ENCODE results near the gene S100A7.

S100A7 gene

DNA sequence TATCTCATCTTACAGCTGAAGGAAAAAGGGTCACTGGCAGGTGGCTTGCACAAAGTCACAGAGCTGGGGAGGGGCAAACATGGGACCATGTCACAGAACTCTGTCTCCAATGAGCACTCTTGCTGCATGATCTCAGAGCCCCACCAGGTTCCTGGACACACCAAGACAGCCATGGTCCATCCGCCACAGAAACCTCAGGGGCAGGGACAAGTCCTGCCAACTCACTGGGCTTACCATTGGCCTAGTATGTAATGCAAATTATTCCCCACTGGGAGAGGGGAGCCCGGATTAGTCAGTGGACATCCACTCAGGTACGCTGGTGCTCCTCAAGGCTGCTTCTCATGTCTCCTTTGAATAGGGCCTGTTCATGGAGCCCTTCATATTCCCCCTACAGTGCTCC is 29.9 kb downstream of the S100A7 start:
- TF ChIP-seq, protein P1, sequence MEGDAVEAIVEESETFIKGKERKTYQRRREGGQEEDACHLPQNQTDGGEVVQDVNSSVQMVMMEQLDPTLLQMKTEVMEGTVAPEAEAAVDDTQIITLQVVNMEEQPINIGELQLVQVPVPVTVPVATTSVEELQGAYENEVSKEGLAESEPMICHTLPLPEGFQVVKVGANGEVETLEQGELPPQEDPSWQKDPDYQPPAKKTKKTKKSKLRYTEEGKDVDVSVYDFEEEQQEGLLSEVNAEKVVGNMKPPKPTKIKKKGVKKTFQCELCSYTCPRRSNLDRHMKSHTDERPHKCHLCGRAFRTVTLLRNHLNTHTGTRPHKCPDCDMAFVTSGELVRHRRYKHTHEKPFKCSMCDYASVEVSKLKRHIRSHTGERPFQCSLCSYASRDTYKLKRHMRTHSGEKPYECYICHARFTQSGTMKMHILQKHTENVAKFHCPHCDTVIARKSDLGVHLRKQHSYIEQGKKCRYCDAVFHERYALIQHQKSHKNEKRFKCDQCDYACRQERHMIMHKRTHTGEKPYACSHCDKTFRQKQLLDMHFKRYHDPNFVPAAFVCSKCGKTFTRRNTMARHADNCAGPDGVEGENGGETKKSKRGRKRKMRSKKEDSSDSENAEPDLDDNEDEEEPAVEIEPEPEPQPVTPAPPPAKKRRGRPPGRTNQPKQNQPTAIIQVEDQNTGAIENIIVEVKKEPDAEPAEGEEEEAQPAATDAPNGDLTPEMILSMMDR (IDR thresholded peaks at IDR 0.05; ENCODE audit: poor library complexity, severe bottlenecking), result no peak
- H3K4me3 ChIP-seq (ENCODE audit: severe bottlenecking), result no peak overlapping the region
- no peaks in the 10 kb centered on the region for H3K36me3 ChIP-seq (ENCODE audit: low read depth)
- no peak for ATAC-seq (ENCODE audit: low read depth)
- DNase-seq (ENCODE audit: low spot score), result no peak
- H3K27ac ChIP-seq (ENCODE audit: poor library complexity, severe bottlenecking), result no peak overlapping the region
- no peaks in the 10 kb centered on the region for H3K27me3 ChIP-seq (ENCODE audit: insufficient read depth, poor library complexity, severe bottlenecking)
- H3K9me3 ChIP-seq (ENCODE audit: severe bottlenecking), result no peaks in the 10 kb centered on the region
- H3K4me1 ChIP-seq (ENCODE audit: insufficient read depth, poor library complexity, severe bottlenecking), result no peaks in the 10 kb centered on the region

DNA sequence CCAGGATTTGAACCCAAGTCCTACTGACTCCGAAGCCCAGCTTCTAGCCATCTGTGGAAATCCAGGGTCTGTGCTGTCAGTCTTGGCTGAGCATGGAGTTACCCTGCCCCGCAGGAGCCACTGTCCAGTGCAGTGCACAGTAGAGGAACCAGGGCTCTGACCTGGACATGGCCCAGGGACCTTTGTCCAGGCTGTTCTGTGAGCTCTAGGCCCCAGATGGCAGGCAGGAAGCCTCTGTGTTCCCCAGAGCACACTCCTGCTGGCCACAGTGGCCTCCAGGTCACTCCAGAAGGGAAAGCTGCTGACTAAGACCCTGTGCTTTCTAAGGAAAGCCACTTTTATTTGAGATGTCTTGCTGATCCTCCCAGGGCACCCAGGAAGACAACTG is 30.3 kb downstream of the S100A7 start:
- TF ChIP-seq, protein P1 (IDR thresholded peaks at IDR 0.05; ENCODE audit: poor library complexity, severe bottlenecking), result no peak
- no peaks in the 10 kb centered on the region for H3K36me3 ChIP-seq (ENCODE audit: low read depth)
- ATAC-seq (ENCODE audit: low read depth), result no peak; the same call in 2 of the 3 replicates
- DNase-seq (ENCODE audit: low spot score), result no peak
- H3K27me3 ChIP-seq (ENCODE audit: insufficient read depth, poor library complexity, severe bottlenecking), result no peaks in the 10 kb centered on the region
- H3K27ac ChIP-seq (ENCODE audit: poor library complexity, severe bottlenecking), result no peak overlapping the region
- H3K4me1 ChIP-seq (ENCODE audit: insufficient read depth, poor library complexity, severe bottlenecking), result no peaks in the 10 kb centered on the region
- no peak overlapping the region for H3K4me3 ChIP-seq (ENCODE audit: severe bottlenecking)
- no peaks in the 10 kb centered on the region for H3K9me3 ChIP-seq (ENCODE audit: severe bottlenecking)

DNA sequence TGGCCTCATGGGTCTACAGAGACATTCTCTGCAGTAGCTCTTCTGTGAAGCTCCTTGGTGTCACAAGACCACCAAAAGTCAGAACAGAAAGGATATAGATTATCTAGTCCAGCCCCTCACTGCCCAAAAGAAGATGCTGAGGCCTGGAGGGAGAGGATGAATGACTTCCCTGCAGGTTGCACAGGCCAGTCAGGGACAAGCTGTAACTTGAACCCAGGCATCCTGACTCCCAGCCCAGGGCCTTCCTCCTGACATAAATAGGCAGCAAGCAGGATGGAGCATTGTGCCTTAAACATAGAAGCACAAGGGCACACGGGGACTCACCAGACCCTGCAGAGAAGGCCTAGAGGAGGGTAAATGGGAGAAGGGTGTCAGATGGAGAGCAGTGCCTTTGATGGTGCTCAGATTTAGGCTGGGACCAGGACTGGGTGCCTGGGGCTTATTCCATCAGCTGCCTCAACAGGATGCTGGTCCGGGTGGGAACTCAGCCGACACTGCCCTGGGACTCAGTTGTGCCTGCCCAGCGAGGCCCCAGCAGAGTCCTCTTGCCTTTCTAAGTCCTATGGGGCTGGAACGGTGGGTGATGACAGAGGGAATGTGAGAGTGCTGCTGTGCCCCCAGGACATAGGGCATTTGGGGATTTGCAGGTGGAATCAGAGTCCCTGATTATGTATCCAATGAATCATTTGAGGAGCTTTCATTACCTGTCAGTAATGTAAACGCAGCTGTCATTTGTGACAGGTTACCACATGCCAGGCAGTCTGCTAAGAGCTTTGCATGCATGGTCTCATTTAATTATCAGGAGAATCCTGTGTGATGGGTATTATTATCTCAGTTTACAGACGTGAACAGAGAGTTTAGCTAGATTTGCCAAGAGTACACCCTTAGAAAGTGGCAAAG is 30.9 kb downstream of the S100A7 start:
- ATAC-seq (ENCODE audit: low read depth) (peak; percentile 76), DNase-seq (ENCODE audit: low spot score) (no peak)
- H3K4me3 ChIP-seq (ENCODE audit: severe bottlenecking), result no peak overlapping the region
- H3K4me1 ChIP-seq (ENCODE audit: insufficient read depth, poor library complexity, severe bottlenecking), result no peaks in the 10 kb centered on the region
- H3K9me3 ChIP-seq (ENCODE audit: severe bottlenecking), result no peaks in the 10 kb centered on the region
- no peaks in the 10 kb centered on the region for H3K36me3 ChIP-seq (ENCODE audit: low read depth)
- no peaks in the 10 kb centered on the region for H3K27me3 ChIP-seq (ENCODE audit: insufficient read depth, poor library complexity, severe bottlenecking)
- H3K27ac ChIP-seq (ENCODE audit: poor library complexity, severe bottlenecking), result no peak overlapping the region
- TF ChIP-seq, protein P1 (IDR thresholded peaks at IDR 0.05; ENCODE audit: poor library complexity, severe bottlenecking), result no peak

DNA sequence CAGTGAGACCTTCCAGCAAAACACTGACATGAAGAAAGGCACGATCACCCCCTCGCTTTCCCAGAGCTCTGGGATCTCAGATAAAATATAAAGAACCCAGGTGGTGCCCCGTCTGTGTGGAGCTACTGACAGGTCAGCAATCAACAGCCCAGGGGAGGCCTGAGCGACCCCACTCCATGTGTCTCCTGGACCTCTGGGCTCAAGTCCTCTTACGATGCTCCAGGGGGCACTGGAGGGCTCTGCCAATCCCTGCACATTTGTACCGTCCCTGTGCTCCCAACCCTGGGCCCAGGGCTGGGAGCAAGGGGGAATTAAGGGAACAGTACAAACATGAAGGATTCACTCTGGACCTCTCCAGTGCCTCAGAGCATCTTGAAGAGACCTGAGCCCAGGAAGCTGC is 31.7 kb downstream of the S100A7 start:
- Histone ChIP-seq H3K9me3 (ENCODE audit: severe bottlenecking) (no peaks in the 10 kb centered on the region), H3K4me3 (ENCODE audit: severe bottlenecking) (no peak overlapping the region), H3K36me3 (ENCODE audit: low read depth) (no peaks in the 10 kb centered on the region), H3K27me3 (ENCODE audit: insufficient read depth, poor library complexity, severe bottlenecking) (no peaks in the 10 kb centered on the region), H3K4me1 (ENCODE audit: insufficient read depth, poor library complexity, severe bottlenecking) (no peaks in the 10 kb centered on the region), H3K27ac (ENCODE audit: poor library complexity, severe bottlenecking) (no peak overlapping the region)
- ATAC-seq (ENCODE audit: low read depth), result no peak
- TF ChIP-seq, protein P1 (IDR thresholded peaks at IDR 0.05; ENCODE audit: poor library complexity, severe bottlenecking), result no peak
- no peak for DNase-seq (ENCODE audit: low spot score)

DNA sequence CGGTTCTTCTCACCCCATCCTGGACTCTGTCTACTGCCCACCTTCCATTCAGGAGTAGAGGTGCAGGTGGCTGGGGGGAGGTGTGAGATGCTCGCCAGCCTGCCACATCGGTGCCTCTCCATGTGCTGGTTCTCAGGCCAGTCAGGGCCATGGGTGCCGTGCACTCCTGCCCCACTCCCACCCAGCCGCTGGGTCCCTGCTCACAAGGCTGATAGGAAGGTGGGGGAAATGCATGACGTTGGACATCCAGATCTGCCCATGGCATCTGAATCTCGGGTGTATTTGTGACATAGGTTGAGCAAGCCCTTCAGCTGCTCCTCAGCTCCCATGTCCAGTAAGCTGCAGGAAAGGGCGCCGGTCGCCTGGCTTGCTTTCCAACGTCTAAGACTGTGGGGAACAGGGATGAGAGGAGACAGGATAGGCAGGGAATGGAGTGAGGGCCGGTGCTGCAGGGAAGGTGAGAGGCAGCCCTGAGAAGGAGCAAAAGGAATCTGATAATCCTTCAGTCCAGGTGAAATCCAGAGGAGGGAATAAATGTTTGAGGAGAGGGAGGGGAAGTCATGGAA is 32.3 kb downstream of the S100A7 start:
- TF ChIP-seq, protein P1 (IDR thresholded peaks at IDR 0.05; ENCODE audit: poor library complexity, severe bottlenecking), result no peak
- Histone ChIP-seq H3K27me3 (ENCODE audit: insufficient read depth, poor library complexity, severe bottlenecking) (no peaks in the 10 kb centered on the region), H3K9me3 (ENCODE audit: severe bottlenecking) (no peaks in the 10 kb centered on the region), H3K4me1 (ENCODE audit: insufficient read depth, poor library complexity, severe bottlenecking) (no peaks in the 10 kb centered on the region), H3K4me3 (ENCODE audit: severe bottlenecking) (no peak overlapping the region), H3K36me3 (ENCODE audit: low read depth) (no peaks in the 10 kb centered on the region), H3K27ac (ENCODE audit: poor library complexity, severe bottlenecking) (no peak overlapping the region)
- no peak for DNase-seq (ENCODE audit: low spot score)
- ATAC-seq (ENCODE audit: low read depth), result no peak

Data from RWPE2 (cell line).